IPS DF 4.7 (cell line): Measurements from ENCODE around the gene LPIN1.
A peak's percentile ranks its signal among the peaks of the same experiment; 100 is the strongest.
"Not testable (repeated sequence)": the region's sequence is repeated elsewhere in the genome, so short reads cannot be mapped to it uniquely, and the experiment has no call there.

Experiments
- DNase-seq: peaks from one replicate; pipeline ENCODE4 v3.0.0-alpha.2; 2013; ENCODE audit warnings: low spot score; ENCODE audit errors: extremely low read depth

LPIN1 gene

GRCh38 chr2:11832531-11832930 is 86.1 kb downstream of the LPIN1 start:
- no peak for DNase-seq

- DNase-seq = no peak
Measured at GRCh38 chr2:11833601-11834000, 87.2 kb downstream of the LPIN1 start.

GRCh38 chr2:11835403-11835802 is 89.0 kb downstream of the LPIN1 start:
- no peak for DNase-seq

- no peak for DNase-seq
Measured at GRCh38 chr2:11836647-11837219, 90.3 kb downstream of the LPIN1 start.

GRCh38 chr2:11837875-11838734 is 91.7 kb downstream of the LPIN1 start:
- DNase-seq = no peak

GRCh38 chr2:11839916-11840315 is 93.5 kb downstream of the LPIN1 start:
- no peak for DNase-seq

- no peak for DNase-seq
Measured at GRCh38 chr2:11842336-11842735, 95.9 kb downstream of the LPIN1 start.

GRCh38 chr2:11844798-11845197 is 98.4 kb downstream of the LPIN1 start:
- DNase-seq = not testable (repeated sequence)

GRCh38 chr2:11847935-11848334 is 101.5 kb downstream of the LPIN1 start:
- not testable (repeated sequence) for DNase-seq

- DNase-seq = no peak
Measured at GRCh38 chr2:11850082-11850481, 103.7 kb downstream of the LPIN1 start.

- no peak for DNase-seq
Measured at GRCh38 chr2:11852526-11853196, 106.2 kb downstream of the LPIN1 start.

- no peak for DNase-seq
Measured at GRCh38 chr2:11853197-11853588, 106.8 kb downstream of the LPIN1 start.

- DNase-seq = no peak
Measured at GRCh38 chr2:11855064-11855760, 108.8 kb downstream of the LPIN1 start.

GRCh38 chr2:11856095-11856494 is 109.7 kb downstream of the LPIN1 start:
- DNase-seq = no peak

GRCh38 chr2:11858883-11859282 is 112.5 kb downstream of the LPIN1 start:
- DNase-seq = no peak

- not testable (repeated sequence) for DNase-seq
Measured at GRCh38 chr2:11859975-11860374, 113.5 kb downstream of the LPIN1 start.

- no peak for DNase-seq
Measured at GRCh38 chr2:11861044-11861443, 114.6 kb downstream of the LPIN1 start.

GRCh38 chr2:11862049-11862448 is 115.6 kb downstream of the LPIN1 start:
- no peak for DNase-seq

GRCh38 chr2:11863103-11863502 is 116.7 kb downstream of the LPIN1 start:
- DNase-seq = no peak

- peak; percentile 68 for DNase-seq
Measured at GRCh38 chr2:11863513-11864328, 117.3 kb downstream of the LPIN1 start.

GRCh38 chr2:11864724-11865123 is 118.3 kb downstream of the LPIN1 start:
- DNase-seq = no peak
